NCI-H446 treated with DMSO at 0.1 percent for 48 hours (cell line): ENCODE measurements around the gene GBX2.

Source experiments
- DNase-seq: peaks from one replicate; lab custom pipeline; 2025; lab: John Stamatoyannopoulos, UW

Gene GBX2

GRCh38 chr2:236117861-236118269, 50.3 kb downstream of the GBX2 start:
- no peak for DNase-seq

GRCh38 chr2:236117401-236117800, 50.8 kb downstream of the GBX2 start:
- no peak for DNase-seq
